ENCODE results near the gene CLEC2L. TPM values are rescaled to one million over a fixed set of nuclear protein-coding genes. Genes with fewer than 3 reads are reported as not detected.

Gene CLEC2L
- total and polyA plus RNA-seq, 2 experiments from 2014 or later: not detected

GRCh38 chr7:139583826-139584553 lies 60.5 kb downstream of the CLEC2L start:
- no peaks in the 10 kb centered on the region for H3K4me1 Mint-ChIP-seq
- no peaks in the 10 kb centered on the region for H3K9me3 Mint-ChIP-seq
- ATAC-seq: no peak
- H3K27ac Mint-ChIP-seq: no peak overlapping the region
- H3K4me3 ChIP-seq: no peak overlapping the region
- H3K27me3 Mint-ChIP-seq (ENCODE audit: insufficient read depth, low read depth, poor library complexity): peaks cover 7% of the 10 kb centered on the region
- no peaks in the 10 kb centered on the region for H3K27me3 ChIP-seq (ENCODE audit: insufficient read depth)
- no peaks in the 10 kb centered on the region for H3K79me2 ChIP-seq (replicated peaks; ENCODE audit: insufficient read depth)
- H2AFZ ChIP-seq: no peak overlapping the region
- H3K9me2 ChIP-seq (ENCODE audit: insufficient read depth): no peaks in the 10 kb centered on the region
- DNase-seq (ENCODE audit: low spot score): no peak
- H3K36me3 ChIP-seq (ENCODE audit: insufficient read depth): no peaks in the 10 kb centered on the region
- H3K4me1 ChIP-seq (ENCODE audit: insufficient read depth): no peaks in the 10 kb centered on the region
- no peak overlapping the region for H3K27ac ChIP-seq (ENCODE audit: low read depth)
- no peak overlapping the region for H3K4me3 Mint-ChIP-seq
- H3F3A ChIP-seq (replicated peaks; ENCODE audit: low read depth): no peaks in the 10 kb centered on the region
- no peak overlapping the region for H3K4me2 ChIP-seq
- H3K36me3 Mint-ChIP-seq (ENCODE audit: low read depth): no peaks in the 10 kb centered on the region
- no peaks in the 10 kb centered on the region for H4K20me1 ChIP-seq (replicated peaks; ENCODE audit: insufficient read depth)
- TF ChIP-seq EZH2phosphoT487 (IDR thresholded peaks at IDR 0.05; ENCODE audit: unreplicated experiment) (no peak), CTCF (conservative IDR thresholded peaks at IDR 0.05; ENCODE audit: low read depth in 2 of 2) (no peak), REST (IDR thresholded peaks at IDR 0.05; ENCODE audit: unreplicated experiment) (no peak), STAT1 (IDR thresholded peaks at IDR 0.05; ENCODE audit: unreplicated experiment) (no peak), ZNF462 (CRISPR knock-in tag; IDR thresholded peaks at IDR 0.05) (no peak), ZNF331 (CRISPR knock-in tag; IDR thresholded peaks at IDR 0.05; ENCODE audit: low read depth) (no peak), ETS1 (IDR thresholded peaks at IDR 0.05) (no peak), JUNB (IDR thresholded peaks at IDR 0.05; ENCODE audit: unreplicated experiment) (no peak), NANOG (IDR thresholded peaks at IDR 0.05; ENCODE audit: borderline replicate concordance) (no peak), ZNF114 (CRISPR knock-in tag; IDR thresholded peaks at IDR 0.05) (no peak), CREB1 (CRISPR knock-in tag; IDR thresholded peaks at IDR 0.05; ENCODE audit: low read depth) (no peak), EZH2 (IDR thresholded peaks at IDR 0.05; ENCODE audit: low read depth, unreplicated experiment) (no peak), POLR2AphosphoS5 (IDR thresholded peaks at IDR 0.05; ENCODE audit: low read depth) (no peak)

All from GM23338 (cell line).